ENCODE data around the gene FBH1.
A peak's percentile ranks its signal among the peaks of the same experiment; 100 is the strongest.
"Not testable (repeated sequence)": the region's sequence is repeated elsewhere in the genome, so short reads cannot be mapped to it uniquely, and the experiment has no call there.

FBH1 gene

DNA sequence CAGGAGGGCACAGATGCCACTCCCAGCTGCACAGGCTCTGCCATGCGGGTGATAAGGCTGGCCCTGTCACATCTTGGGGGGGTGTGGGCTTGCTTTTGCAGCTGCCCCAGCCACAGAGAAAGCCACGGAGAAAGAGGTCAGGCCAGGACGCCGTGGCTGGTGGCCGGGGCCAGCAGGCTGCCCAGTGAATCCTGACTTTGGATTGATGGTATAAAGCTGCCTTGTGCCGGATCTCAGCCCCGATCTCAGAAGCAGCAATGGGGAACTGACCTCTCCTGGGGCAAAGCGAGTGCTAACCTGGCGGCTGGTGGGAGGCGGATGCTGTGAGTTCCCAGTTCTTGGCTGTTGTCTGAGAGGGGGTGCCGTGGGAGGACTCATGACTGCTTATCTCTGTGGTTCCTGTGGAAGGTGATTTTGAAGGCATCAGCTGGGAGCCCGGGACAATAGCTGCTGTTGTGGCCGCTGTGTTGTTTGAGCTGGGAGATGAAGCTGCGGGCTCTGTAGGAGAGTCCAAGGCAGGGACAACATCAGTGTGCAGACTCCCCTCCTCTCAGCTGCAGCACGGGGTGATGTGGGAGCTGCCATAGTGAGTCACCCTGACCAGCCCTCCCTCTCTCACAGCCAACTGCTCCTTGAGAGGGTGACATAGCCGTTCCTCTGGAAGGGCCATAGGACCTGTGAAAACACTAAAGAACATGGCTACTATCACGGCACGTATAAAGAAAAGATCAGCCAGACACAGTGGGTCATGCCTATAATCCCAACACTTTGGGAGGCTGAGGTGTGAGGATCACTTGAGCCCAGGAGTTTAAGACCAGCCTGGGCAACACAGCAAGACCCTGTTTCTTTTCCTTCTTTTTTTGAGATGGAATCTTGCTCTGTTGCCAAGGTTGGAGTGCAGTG lies 70.3 kb downstream of the FBH1 start:
- DNase-seq = no peak

GRCh38 chr10:5960973-5961275 lies 70.9 kb downstream of the FBH1 start:
- not testable (repeated sequence) for DNase-seq

- DNase-seq = no peak
Measured at GRCh38 chr10:5961405-5962100, 71.5 kb downstream of the FBH1 start.

GRCh38 chr10:5962358-5962940 lies 72.4 kb downstream of the FBH1 start:
- not testable (repeated sequence) for DNase-seq

- DNase-seq = no peak
Measured at GRCh38 chr10:5963071-5963470, 73.0 kb downstream of the FBH1 start.

DNA sequence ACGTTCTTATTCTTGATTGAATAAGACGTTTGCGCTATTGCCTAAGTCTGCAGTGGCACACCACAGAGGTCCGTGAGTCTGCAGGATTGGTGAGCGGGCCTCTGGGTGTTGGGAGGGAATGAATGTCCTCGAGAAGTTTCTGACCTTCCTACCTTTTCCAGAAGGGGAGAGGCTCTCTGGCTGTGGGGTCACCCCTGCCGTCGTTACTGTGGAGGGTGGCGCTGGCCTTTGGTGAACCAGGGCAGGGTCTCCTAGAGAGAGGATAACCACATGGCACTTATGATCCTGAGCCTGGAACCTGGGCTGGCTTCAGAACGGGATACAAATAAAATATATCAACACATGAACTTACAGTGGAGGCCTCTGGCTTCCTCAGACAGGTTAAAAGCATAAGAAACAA lies 73.5 kb downstream of the FBH1 start:
- no peak for DNase-seq

- DNase-seq = no peak
Measured at GRCh38 chr10:5964736-5965135, 74.7 kb downstream of the FBH1 start.

GRCh38 chr10:5965266-5965665 lies 75.2 kb downstream of the FBH1 start:
- DNase-seq = no peak

DNA sequence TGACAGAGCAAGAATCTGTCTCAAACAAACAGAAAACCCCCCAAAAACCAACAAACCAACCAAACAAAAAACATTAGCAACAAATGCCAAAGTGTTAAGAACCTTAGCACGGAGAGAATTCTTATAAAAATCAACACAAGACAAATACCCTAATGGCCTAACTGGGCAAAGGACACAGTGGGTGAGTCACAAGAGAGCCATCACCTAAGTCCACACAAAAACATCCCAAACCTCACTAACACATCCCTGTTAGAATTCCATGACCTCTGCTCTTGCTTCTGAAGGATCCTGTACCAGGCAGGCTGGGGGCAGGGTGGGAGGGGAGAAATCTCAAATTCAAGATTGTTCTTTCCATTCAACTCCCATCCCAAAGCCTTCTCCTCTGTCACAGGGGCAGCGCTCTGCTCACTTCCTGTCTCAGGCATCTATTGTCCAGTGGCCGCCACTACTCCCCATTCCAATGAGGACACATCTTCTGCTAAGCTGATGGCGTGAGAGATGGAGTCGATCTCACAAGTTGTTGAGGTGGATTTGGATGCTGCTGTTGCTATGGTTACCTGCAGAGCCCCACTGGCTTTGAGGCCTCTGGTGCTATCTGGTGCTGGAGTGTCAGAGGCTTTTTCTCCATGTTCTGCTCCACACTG lies 78.1 kb downstream of the FBH1 start:
- no peak for DNase-seq

- no peak for DNase-seq
Measured at GRCh38 chr10:5968681-5969453, 78.8 kb downstream of the FBH1 start.

- DNase-seq = no peak
Measured at GRCh38 chr10:5970066-5970465, 80.0 kb downstream of the FBH1 start.

DNA sequence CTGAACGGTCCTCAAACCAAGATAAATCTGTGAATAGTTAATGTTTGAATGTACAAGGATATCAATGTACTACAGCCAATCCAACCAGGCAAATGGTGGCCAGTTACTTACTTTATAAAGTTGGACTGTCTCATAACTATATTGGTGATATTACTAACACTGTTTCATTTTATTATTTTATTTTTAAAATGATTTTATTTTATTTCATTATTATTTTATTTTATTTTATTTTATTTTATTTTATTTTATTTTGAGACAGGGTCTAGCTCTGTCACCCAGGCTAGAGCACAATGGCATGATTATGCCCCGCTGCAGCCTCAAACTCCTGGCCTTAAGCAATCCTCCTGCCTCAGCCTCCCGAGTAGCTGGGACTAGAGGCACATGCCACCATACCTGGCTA lies 80.5 kb downstream of the FBH1 start:
- DNase-seq = no peak

DNA sequence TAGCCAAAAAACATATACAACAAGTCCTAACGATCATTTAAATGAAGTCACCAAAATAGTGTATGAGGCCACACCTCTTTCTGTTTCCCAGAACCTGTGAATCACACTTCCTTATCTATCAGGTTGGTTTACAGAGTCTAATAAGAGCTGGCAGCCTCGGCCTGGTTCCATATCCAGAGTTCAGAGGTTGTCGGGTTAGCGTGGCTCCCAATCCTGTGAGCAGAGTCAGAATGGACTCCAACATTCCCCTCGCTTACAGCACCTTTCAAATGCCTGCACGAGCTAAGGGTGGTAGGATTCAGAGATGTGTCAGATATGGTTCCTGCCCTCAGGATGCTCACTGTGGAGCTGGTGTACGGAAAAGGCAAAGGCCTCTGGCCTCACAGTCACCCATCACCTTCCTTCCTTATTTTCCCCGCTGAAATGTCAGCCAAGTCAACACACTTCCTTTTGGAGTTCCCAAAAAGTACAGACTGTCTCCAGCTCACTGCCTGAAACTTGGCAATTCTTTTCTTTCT lies 81.3 kb downstream of the FBH1 start:
- DNase-seq = no peak

GRCh38 chr10:5971886-5972285 lies 81.8 kb downstream of the FBH1 start:
- DNase-seq = no peak

DNA sequence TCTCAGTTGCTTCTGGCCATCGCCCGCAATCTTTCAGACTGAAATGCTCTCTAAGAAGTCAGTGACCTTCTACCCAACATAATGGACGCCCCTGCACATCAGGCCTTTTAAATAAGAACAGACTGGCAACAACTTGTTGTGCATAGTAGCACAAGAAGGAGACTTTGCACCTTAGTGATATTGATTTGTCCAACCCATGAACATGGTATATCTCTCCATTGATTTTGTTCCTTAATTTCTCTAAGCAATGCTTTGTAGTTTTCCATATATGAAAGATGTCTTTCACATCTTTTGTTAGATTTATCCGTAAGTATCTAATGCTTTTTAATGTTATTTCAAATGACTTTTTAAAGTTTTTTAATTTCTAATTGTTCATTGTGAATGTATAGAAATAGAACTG lies 83.0 kb downstream of the FBH1 start:
- no peak for DNase-seq

GRCh38 chr10:5975641-5976473 lies 85.8 kb downstream of the FBH1 start:
- no peak for DNase-seq

DNA sequence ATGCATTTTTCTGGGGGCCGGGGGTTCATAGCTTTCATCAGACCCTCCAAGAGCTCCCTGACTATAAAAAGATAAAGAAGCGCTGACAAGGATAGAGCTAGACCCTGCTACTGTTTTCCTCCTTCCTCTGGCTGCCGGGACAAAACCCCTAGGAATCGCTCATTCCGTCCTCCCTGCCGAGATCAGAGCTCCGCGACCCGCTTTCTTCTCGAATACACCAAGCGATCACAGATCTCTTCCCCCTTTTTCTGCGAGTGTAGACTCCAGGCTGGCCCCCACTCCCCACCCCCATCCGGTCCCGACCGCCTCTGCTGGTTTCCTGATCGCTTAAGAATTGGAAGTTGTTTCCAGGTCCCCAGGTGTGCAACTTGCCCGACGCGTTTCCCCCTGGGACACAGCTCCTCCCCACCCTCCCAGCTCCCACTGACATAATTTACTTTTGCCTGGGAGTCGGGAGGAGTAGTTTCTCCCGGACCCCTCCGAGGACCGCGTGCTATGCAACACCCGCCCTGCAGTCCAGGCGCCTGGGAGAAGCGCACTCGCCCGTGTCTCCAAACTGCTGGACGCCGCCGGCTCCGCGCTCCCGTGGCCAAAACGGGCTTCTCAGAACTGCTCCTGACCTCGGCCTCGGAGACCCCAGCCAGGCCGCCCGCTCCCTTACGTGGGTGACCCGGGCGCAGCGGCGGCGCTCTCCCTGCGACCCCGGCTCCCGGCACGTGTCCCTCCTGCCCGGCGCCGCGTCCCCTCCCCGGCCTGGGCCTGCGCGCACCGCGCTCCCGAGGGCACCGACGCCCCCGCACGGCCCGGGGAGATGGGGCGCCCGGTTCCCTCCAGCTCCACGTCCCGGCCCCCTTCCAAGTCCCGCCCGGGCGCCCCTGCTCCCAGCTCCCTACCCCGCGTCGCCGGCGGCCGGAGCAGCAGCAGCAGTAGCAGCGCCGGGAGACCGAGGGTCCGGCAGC lies 86.7 kb downstream of the FBH1 start:
- peak; percentile 6 for DNase-seq

- peak; percentile 2 for DNase-seq
Measured at GRCh38 chr10:5977471-5978229, 87.6 kb downstream of the FBH1 start, which contains the start of gene IL15RA. IL15RA (minus strand) TSS chr10:5977543; CDS start chr10:5977492, 51 bp downstream.

DNA sequence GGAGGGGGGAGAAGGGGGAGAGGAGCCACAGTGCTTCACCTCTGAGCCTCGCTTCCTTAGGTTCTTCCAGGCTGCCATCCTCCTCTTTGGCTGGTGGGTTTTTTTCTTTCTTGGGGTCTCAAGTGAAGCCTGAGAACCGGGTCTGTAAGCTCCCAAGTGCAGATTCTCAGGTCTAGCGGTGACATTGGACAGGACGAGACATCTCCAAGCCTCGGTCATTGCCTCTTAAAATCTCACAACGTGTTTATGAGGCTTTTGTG lies 88.1 kb downstream of the FBH1 start:
- no peak for DNase-seq

DNA sequence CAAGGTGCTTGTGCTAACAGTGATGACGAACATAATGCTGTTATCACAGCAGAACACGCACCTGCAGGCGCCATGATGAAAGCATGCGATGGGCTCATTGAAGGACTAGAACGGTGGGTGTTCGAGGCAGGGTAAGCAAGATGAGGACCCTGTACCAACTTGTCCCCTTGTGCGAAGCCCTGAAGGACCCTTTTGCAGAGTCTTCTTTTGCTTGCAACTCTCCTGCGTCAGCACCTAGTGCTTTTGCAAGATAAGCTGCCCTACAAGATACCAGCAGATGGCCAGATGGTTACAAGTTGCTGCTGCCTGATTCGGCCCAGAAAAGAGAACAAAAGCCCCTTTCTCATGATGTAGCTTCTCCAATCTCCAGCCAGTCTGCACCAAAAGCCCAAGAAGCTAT lies 91.5 kb downstream of the FBH1 start:
- no peak for DNase-seq

All from DMS79 treated with DMSO at 0.1 percent for 48 hours (cell line).